ENCODE data around the gene TADA1. TPM values are rescaled to one million over a fixed set of nuclear protein-coding genes. Genes with fewer than 3 reads are reported as not detected.

TADA1 gene
- 18.0 and 21.5 TPM in 2 replicates for total RNA-seq
- long read RNA-seq, transcript TADA1-201 (8 exons, 2,159 nt), result major isoform, 66 of 77 reads
- long read RNA-seq, partial matches to known transcripts, result 9 of 77 reads
- long read RNA-seq, other reads (novel, unspliced or antisense), result 2 of 77 reads

- Mint-ChIP-seq H3K27ac (peak within 1 kb of the TSS; percentile 100), H3K4me3 (ENCODE audit: low read depth) (peak within 1 kb of the TSS; percentile 97), H3K4me1 (ENCODE audit: low read depth) (peaks cover 33% of the 10 kb centered on the region), H3K27me3 (peaks cover 9% of the 10 kb centered on the region), H3K36me3 (ENCODE audit: insufficient read depth) (peaks cover 5% of the 10 kb centered on the region), H3K9me3 (ENCODE audit: low read depth) (no peaks in the 10 kb centered on the region)
- no peak for TF ChIP-seq CTCF (IDR thresholded peaks at IDR 0.05; ENCODE audit: unreplicated experiment)
- peak; percentile 93 for DNase-seq (ENCODE audit: low spot score, unreplicated experiment)
Observed at GRCh38 chr1:166875734-166876539, at the start of gene TADA1. Gene TADA1, minus strand, starts transcription at chr1:166876264. Its CDS starts 31 bp downstream, at chr1:166876233.

GRCh38 chr1:166924823-166925541 is 48.9 kb upstream of the TADA1 start:
- no peak for TF ChIP-seq CTCF (IDR thresholded peaks at IDR 0.05; ENCODE audit: unreplicated experiment)
- H3K36me3 Mint-ChIP-seq (ENCODE audit: insufficient read depth), result no peaks in the 10 kb centered on the region
- H3K27me3 Mint-ChIP-seq, result peaks cover 43% of the 10 kb centered on the region
- H3K4me3 Mint-ChIP-seq (ENCODE audit: low read depth), result no peak overlapping the region
- DNase-seq (ENCODE audit: low spot score, unreplicated experiment), result no peak
- H3K27ac Mint-ChIP-seq, result no peak overlapping the region
- peaks cover 2% of the 10 kb centered on the region for H3K4me1 Mint-ChIP-seq (ENCODE audit: low read depth)
- no peaks in the 10 kb centered on the region for H3K9me3 Mint-ChIP-seq (ENCODE audit: low read depth)

- TF ChIP-seq CTCF (IDR thresholded peaks at IDR 0.05; ENCODE audit: unreplicated experiment), result no peak
- peak; percentile 32 for DNase-seq (ENCODE audit: low spot score, unreplicated experiment)
- Mint-ChIP-seq H3K9me3 (ENCODE audit: low read depth) (no peaks in the 10 kb centered on the region), H3K4me3 (ENCODE audit: low read depth) (peak overlapping the region; percentile 70), H3K27me3 (peaks cover 75% of the 10 kb centered on the region), H3K4me1 (ENCODE audit: low read depth) (peaks cover 2% of the 10 kb centered on the region), H3K27ac (no peak overlapping the region), H3K36me3 (ENCODE audit: insufficient read depth) (no peaks in the 10 kb centered on the region)
Observed at GRCh38 chr1:166920561-166921475, 44.8 kb upstream of the TADA1 start.

- H3K36me3 Mint-ChIP-seq (ENCODE audit: insufficient read depth), result no peaks in the 10 kb centered on the region
- H3K9me3 Mint-ChIP-seq (ENCODE audit: low read depth), result no peaks in the 10 kb centered on the region
- TF ChIP-seq CTCF (IDR thresholded peaks at IDR 0.05; ENCODE audit: unreplicated experiment), result no peak
- no peak overlapping the region for H3K4me3 Mint-ChIP-seq (ENCODE audit: low read depth)
- no peak for DNase-seq (ENCODE audit: low spot score, unreplicated experiment)
- H3K27ac Mint-ChIP-seq, result no peak overlapping the region
- no peaks in the 10 kb centered on the region for H3K4me1 Mint-ChIP-seq (ENCODE audit: low read depth)
- H3K27me3 Mint-ChIP-seq, result peaks cover 75% of the 10 kb centered on the region
Observed at GRCh38 chr1:166918956-166919316, 42.9 kb upstream of the TADA1 start.
